Liver (tissue), 9 donors: ENCODE measurements around the gene CDH4. TPM values are rescaled to one million over a fixed set of nuclear protein-coding genes. Genes with fewer than 3 reads are reported as not detected.

Experiments
- DNase-seq: peaks from one replicate; pipeline ENCODE4 v3.0.0-alpha.2; 2017; ENCODE audit warnings: low spot score
- H3K27ac ChIP-seq, 2 donors: one replicate each; pipeline ENCODE4 v1.7.0; 2013; ENCODE audit warnings: inconsistent platforms in 2 of 2, low read length in 2 of 2, control low read depth in 1 of 2, low read depth in 1 of 2, mild to moderate bottlenecking in 1 of 2
- H3K27me3 ChIP-seq, 4 donors: one replicate each; pipeline versions ENCODE4 v1.6.1 to v1.7.0; 2013; ENCODE audit warnings: low read length in 3 of 4, inconsistent platforms in 1 of 4, mild to moderate bottlenecking in 1 of 4, moderate library complexity in 1 of 4; ENCODE audit not compliant: control insufficient read depth in 4 of 4, insufficient read depth in 4 of 4
- H3K36me3 ChIP-seq, 4 donors: one replicate each; pipeline versions ENCODE4 v1.6.1 to v1.7.0; 2013; ENCODE audit warnings: low read length in 3 of 4, mild to moderate bottlenecking in 3 of 4, low read depth in 1 of 4, moderate library complexity in 1 of 4; ENCODE audit not compliant: control insufficient read depth in 4 of 4, insufficient read depth in 3 of 4
- H3K4me1 ChIP-seq, 4 donors: one replicate each; pipeline versions ENCODE4 v1.6.1 to v1.7.0; 2013; ENCODE audit warnings: low read length in 3 of 4, mild to moderate bottlenecking in 3 of 4, moderate library complexity in 1 of 4; ENCODE audit not compliant: control insufficient read depth in 4 of 4, insufficient read depth in 4 of 4
- H3K4me3 ChIP-seq, 3 donors: one replicate each; pipeline versions ENCODE4 v1.6.1 to v1.7.0; 2013; ENCODE audit warnings: low read length in 3 of 3, control low read depth in 1 of 3, low read depth in 1 of 3, mild to moderate bottlenecking in 1 of 3
- H3K9ac ChIP-seq, 2 donors: one replicate each; pipeline ENCODE4 v1.7.0; 2013; ENCODE audit warnings: low read length in 2 of 2, mild to moderate bottlenecking in 2 of 2, moderate library complexity in 2 of 2, control low read depth in 1 of 2, low read depth in 1 of 2
- H3K9me3 ChIP-seq, 4 donors: one replicate each; pipeline versions ENCODE4 v1.6.1 to v1.7.0; 2013; ENCODE audit warnings: low read length in 3 of 4; ENCODE audit not compliant: control insufficient read depth in 4 of 4
- CTCF ChIP-seq: fragments of 150-350 bp; IDR thresholded peaks from 2 replicates; pipeline ENCODE4 v1.5.1; 2017; ENCODE audit warnings: improper control_type of control experiment, low read depth, low read length; ENCODE audit not compliant: missing input control
- EGR1 ChIP-seq, 2 donors: IDR thresholded peaks; 2 replicates each; pipeline ENCODE4 v1.6.1; 2016 to 2018; ENCODE audit warnings: antibody characterized with exemption in 2 of 2, low read depth in 2 of 2
- FOXA1 ChIP-seq: IDR thresholded peaks from 2 replicates; pipeline ENCODE4 v1.6.1; 2016; ENCODE audit warnings: antibody characterized with exemption
- FOXA2 ChIP-seq: IDR thresholded peaks from 2 replicates; pipeline ENCODE4 v1.6.1; 2016; ENCODE audit warnings: antibody characterized with exemption
- GABPA ChIP-seq, 2 donors: IDR thresholded peaks in 1 of 2; conservative IDR thresholded peaks in 1 of 2; 2 replicates each; pipeline ENCODE4 v1.6.1; 2016; ENCODE audit warnings: antibody characterized with exemption in 2 of 2, mild to moderate bottlenecking in 1 of 2, moderate library complexity in 1 of 2
- HNF4A ChIP-seq, 2 donors: conservative IDR thresholded peaks; 2 replicates each; pipeline ENCODE4 v1.6.1; 2016; ENCODE audit warnings: antibody characterized with exemption in 2 of 2, mild to moderate bottlenecking in 2 of 2
- HNF4G ChIP-seq: IDR thresholded peaks from 2 replicates; pipeline ENCODE4 v1.6.1; 2016; ENCODE audit warnings: antibody characterized with exemption
- JUND ChIP-seq, 2 donors: IDR thresholded peaks; 2 replicates each; pipeline ENCODE4 v1.6.1; 2016; ENCODE audit warnings: antibody characterized with exemption in 2 of 2
- MAX ChIP-seq: IDR thresholded peaks from 2 replicates; pipeline ENCODE4 v1.6.1; 2016; ENCODE audit warnings: antibody characterized with exemption
- RAD21 ChIP-seq, 2 donors: IDR thresholded peaks; 2 replicates each; pipeline ENCODE4 v1.6.1; 2016; ENCODE audit warnings: antibody characterized with exemption in 2 of 2, mild to moderate bottlenecking in 2 of 2
- REST ChIP-seq: IDR thresholded peaks from 2 replicates; pipeline ENCODE4 v1.6.1; 2016; ENCODE audit warnings: antibody characterized with exemption, mild to moderate bottlenecking
- RXRA ChIP-seq, 2 donors: IDR thresholded peaks; 2 replicates each; pipeline ENCODE4 v1.6.1; 2017 to 2018; ENCODE audit warnings: antibody characterized with exemption in 2 of 2, mild to moderate bottlenecking in 1 of 2
- TAF1 ChIP-seq: conservative IDR thresholded peaks from 2 replicates; pipeline ENCODE4 v1.6.1; 2016; ENCODE audit warnings: antibody characterized with exemption, mild to moderate bottlenecking
- ZBTB33 ChIP-seq: IDR thresholded peaks from 2 replicates; pipeline ENCODE4 v1.6.1; 2016; ENCODE audit warnings: antibody characterized with exemption
- WGBS: extraction: QIAGEN DNeasy Blood & Tissue Kit; methylation state at CpG from one replicate; pipeline ENCODE4 v1.1.7; 2013; 5-methylcytosine and 5-hydroxymethylcytosine counted together
- polyA plus RNA-seq, 2 donors: library from polyadenylated mRNA; stranded (reverse) in 1 of 2; unstranded in 1 of 2; fragments of 200-250 nt in 1 of 2; fragments of >200 nt in 1 of 2; fragmentation: Nextera tagmentation in 1 of 2; extraction: Ambion mirVana in 1 of 2; gene quantifications; one replicate each; pipeline versions ENCODE4 v1.2.1 to v1.2.3, GENCODE V29; 2013 to 2015
- total RNA-seq, 2 donors: library from RNA; depleted of rRNA; stranded (reverse); fragments of >200 nt; gene quantifications; one replicate each; pipeline ENCODE4 v1.2.3, GENCODE V29; 2014
- donor health status: healthy.
- donor health status: healthy.
- donor health status: healthy.
- donor health status: healthy.
- donor health status: healthy.

CDH4 gene
- total and polyA plus RNA-seq, 4 donors = 0.03 to 0.25 (median 0.19) TPM; not detected in 1

- 84% methylated on average over 33 of the region's 33 CpGs for WGBS
- Histone ChIP-seq H3K27me3 (no peaks in the 10 kb centered on the region), H3K27ac (no peak overlapping the region), H3K4me3 (no peak overlapping the region), H3K36me3 (no peaks in the 10 kb centered on the region), H3K9ac (no peak overlapping the region), H3K9me3 (no peaks in the 10 kb centered on the region), H3K4me1 (no peaks in the 10 kb centered on the region)
- no peak for DNase-seq
- no peak for TF ChIP-seq CTCF
- no peak for TF ChIP-seq FOXA1
- no peak for TF ChIP-seq JUND (IDR thresholded peaks at IDR 0.05)
- no peak for TF ChIP-seq RAD21 (IDR thresholded peaks at IDR 0.05)
These were observed 445.9 kb downstream of the CDH4 start for GRCh38 chr20:61697666-61698597.

GRCh38 chr20:61698598-61699494, 446.8 kb downstream of the CDH4 start:
- Histone ChIP-seq H3K36me3 (no peaks in the 10 kb centered on the region), H3K9me3 (no peaks in the 10 kb centered on the region), H3K9ac (no peak overlapping the region), H3K27ac (no peak overlapping the region), H3K27me3 (no peaks in the 10 kb centered on the region), H3K4me3 (no peak overlapping the region), H3K4me1 (no peaks in the 10 kb centered on the region)
- no peak for DNase-seq
- 80% methylated on average over 25 of the region's 25 CpGs for WGBS
- TF ChIP-seq EGR1 (IDR thresholded peaks at IDR 0.05; ENCODE audit: low read depth in 2 of 2) = no peak
- no peak for TF ChIP-seq ZBTB33
- no peak for TF ChIP-seq HNF4A (conservative IDR thresholded peaks at IDR 0.05)
- TF ChIP-seq FOXA2 = no peak
- no peak for TF ChIP-seq HNF4G
- no peak for TF ChIP-seq TAF1
- no peak for TF ChIP-seq RXRA (IDR thresholded peaks at IDR 0.05)
- TF ChIP-seq JUND (IDR thresholded peaks at IDR 0.05) = no peak
- TF ChIP-seq REST = no peak
- no peak for TF ChIP-seq GABPA (IDR thresholded peaks at IDR 0.05 in 1 of 2, conservative IDR thresholded peaks at IDR 0.05 in 1 of 2)
- no peak for TF ChIP-seq MAX
